Transverse colon (tissue), 4 donors: ENCODE measurements around the gene KLF17. TPM values are rescaled to one million over a fixed set of nuclear protein-coding genes. Genes with fewer than 3 reads are reported as not detected.

Source experiments
- DNase-seq: peaks from one replicate; pipeline ENCODE4 v3.0.0-alpha.2; 2019
- H3K27ac ChIP-seq, 4 donors: fragments of 200-600 bp; sonication (generic); 2 replicates each; pipeline ENCODE4 v1.5.1; 2016 to 2018; ENCODE audit warnings: inconsistent platforms in 4 of 4
- H3K27me3 ChIP-seq: fragments of 200-600 bp; sonication (generic); 2 replicates; pipeline ENCODE4 v1.5.1; 2017; ENCODE audit warnings: inconsistent platforms
- H3K36me3 ChIP-seq, 4 donors: fragments of 200-600 bp; sonication (generic); 2 replicates each; pipeline ENCODE4 v1.5.1; 2017 to 2019; ENCODE audit warnings: inconsistent platforms in 4 of 4
- H3K4me1 ChIP-seq, 4 donors: fragments of 200-600 bp; sonication (generic); 2 replicates each; pipeline ENCODE4 v1.5.1; 2017 to 2020; ENCODE audit warnings: inconsistent platforms in 4 of 4
- H3K4me3 ChIP-seq, 4 donors: fragments of 200-600 bp; sonication (generic); 1 replicate in 1 of 4; 2 replicates in 3 of 4; pipeline versions ENCODE4 v1.5.1 to v1.6.1; 2017 to 2019; ENCODE audit warnings: inconsistent platforms in 4 of 4
- H3K9me3 ChIP-seq, 2 donors: fragments of 200-600 bp; sonication (generic); 2 replicates each; pipeline ENCODE4 v1.5.1; 2017 to 2019; ENCODE audit warnings: inconsistent platforms in 2 of 2
- EP300 ChIP-seq: sonication (generic); formaldehyde crosslinking; IDR thresholded peaks from one replicate; pipeline ENCODE4 v1.6.1; 2017; ENCODE audit warnings: antibody characterized with exemption, low read depth
- POLR2A ChIP-seq: fragments of 450-650 bp; IDR thresholded peaks from one replicate; pipeline ENCODE4 v1.6.1; 2016; ENCODE audit warnings: antibody characterized with exemption, mild to moderate bottlenecking, moderate library complexity
- POLR2AphosphoS5 ChIP-seq, 3 donors: sonication (generic); formaldehyde crosslinking; IDR thresholded peaks; one replicate each; pipeline ENCODE4 v1.6.1; 2016; ENCODE audit warnings: antibody characterized with exemption in 3 of 3
- WGBS, 2 donors: methylation state at CpG; one replicate each; pipeline ENCODE4 v1.1.5; 2018; ENCODE audit warnings: low coverage in 1 of 2; 5-methylcytosine and 5-hydroxymethylcytosine counted together
- in situ Hi-C, 4 donors: fragments of 200-750 bp; cut with MboI; loops; one replicate each; pipeline versions ENCODE4 v1.15.0 to v1.15.1; 2017; ENCODE audit warnings: low sequenced_read_pairs in 3 of 4, low pct_ligation_motif_present in 1 of 4, low pct_unique_long_range_greater_than_20kb in 1 of 4
- intact Hi-C: fragments of 100-400 bp; cut with DNase I; formaldehyde crosslinking; loops from one replicate; pipeline ENCODE4 v1.15.1; 2023; ENCODE audit warnings: low total_unique reads
- total RNA-seq, 4 donors: library from RNA; depleted of rRNA; stranded (reverse); fragments of >200 nt; gene quantifications; one replicate each; pipeline ENCODE4 v1.1.0, GENCODE V29; 2016
- TF ChIP-seq, protein P1 (sequence below), 5 experiments: fragments of 200-600 bp in 3 of 5; fragments of 450-650 bp in 2 of 5; sonication (generic) in 3 of 5; IDR thresholded peaks; 1 replicate in 2 of 5; 2 replicates in 3 of 5; pipeline ENCODE4 v1.5.1; 2016 to 2017; ENCODE audit warnings: antibody characterized with exemption in 5 of 5, inconsistent platforms in 3 of 5, mild to moderate bottlenecking in 2 of 5, moderate library complexity in 1 of 5

KLF17 gene
- total RNA-seq, 4 donors from 2014 or later = not detected

DNA sequence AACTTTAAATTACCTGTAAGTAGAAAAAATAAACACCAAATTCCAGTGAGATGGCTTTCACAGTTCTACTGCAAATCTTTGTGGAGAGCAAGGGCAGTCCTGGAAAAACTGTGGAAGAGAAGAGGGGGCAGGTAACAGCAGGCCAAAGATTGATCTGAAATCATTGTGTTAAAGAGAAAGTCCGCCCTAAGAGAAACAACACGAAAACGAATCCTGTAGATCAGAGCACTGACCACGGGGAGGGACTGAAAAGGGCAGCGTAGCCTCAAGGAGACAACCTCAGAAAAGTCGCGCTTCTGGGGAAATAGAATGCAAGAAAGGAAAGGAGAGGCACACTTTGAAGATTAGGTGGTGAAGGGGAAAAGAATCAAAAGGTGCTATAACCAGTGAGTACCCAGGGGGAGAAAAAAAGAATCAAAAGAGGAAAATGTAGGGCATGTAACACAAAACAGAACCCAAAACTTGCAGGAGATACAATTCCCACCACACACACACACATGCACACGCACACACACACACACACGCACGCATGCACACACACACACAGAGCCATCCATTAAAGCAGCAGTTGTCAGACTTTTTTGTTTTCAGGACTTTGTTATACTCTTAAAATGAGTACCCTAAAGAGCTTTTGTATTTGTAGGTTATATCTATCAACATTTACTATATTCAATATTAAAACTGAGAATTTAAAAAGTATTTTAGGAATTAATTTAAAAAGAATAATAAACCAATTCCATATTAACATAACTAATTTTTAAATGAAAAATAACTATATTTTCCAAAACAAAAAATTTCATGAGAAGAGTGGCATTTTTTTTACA, 28.0 kb upstream of the KLF17 start:
- no peak for DNase-seq
- in situ Hi-C loops = no loop called here
- Histone ChIP-seq H3K4me1 (peaks cover 0 to 3% (median 0%) of the 10 kb centered on the region in 4 donors), H3K36me3 (no peaks in the 10 kb centered on the region), H3K27ac (no peak overlapping the region), H3K4me3 (no peak overlapping the region), H3K9me3 (no peaks in the 10 kb centered on the region), H3K27me3 (no peaks in the 10 kb centered on the region)
- TF ChIP-seq POLR2AphosphoS5 (IDR thresholded peaks at IDR 0.05) (no peak), EP300 (no peak), POLR2A (no peak)
- TF ChIP-seq, protein P1, sequence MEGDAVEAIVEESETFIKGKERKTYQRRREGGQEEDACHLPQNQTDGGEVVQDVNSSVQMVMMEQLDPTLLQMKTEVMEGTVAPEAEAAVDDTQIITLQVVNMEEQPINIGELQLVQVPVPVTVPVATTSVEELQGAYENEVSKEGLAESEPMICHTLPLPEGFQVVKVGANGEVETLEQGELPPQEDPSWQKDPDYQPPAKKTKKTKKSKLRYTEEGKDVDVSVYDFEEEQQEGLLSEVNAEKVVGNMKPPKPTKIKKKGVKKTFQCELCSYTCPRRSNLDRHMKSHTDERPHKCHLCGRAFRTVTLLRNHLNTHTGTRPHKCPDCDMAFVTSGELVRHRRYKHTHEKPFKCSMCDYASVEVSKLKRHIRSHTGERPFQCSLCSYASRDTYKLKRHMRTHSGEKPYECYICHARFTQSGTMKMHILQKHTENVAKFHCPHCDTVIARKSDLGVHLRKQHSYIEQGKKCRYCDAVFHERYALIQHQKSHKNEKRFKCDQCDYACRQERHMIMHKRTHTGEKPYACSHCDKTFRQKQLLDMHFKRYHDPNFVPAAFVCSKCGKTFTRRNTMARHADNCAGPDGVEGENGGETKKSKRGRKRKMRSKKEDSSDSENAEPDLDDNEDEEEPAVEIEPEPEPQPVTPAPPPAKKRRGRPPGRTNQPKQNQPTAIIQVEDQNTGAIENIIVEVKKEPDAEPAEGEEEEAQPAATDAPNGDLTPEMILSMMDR (IDR thresholded peaks at IDR 0.05) = no peak
- 81 to 85% methylated on average over 6 to 10 of the region's 10 CpGs for WGBS, 2 donors
- intact Hi-C loops = no loop called here

DNA sequence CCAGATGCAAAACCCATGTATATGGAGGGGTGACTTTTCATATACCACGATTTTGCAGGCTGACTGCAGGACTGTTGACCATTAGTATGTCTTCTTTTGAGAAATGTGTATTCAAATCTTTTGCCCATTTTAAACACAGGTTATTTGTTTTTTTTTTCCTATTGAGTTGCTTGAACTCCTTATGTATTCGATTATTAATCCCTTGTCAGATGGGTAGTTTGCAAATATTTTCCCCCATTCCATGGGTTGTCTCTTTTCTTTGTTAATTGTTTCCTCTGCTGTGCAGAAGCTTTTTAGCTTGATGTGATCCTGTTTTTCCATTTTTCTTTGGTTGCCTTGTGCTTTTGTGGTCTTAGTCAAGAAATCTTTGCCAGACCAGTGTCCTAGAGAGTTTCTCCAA, 24.6 kb upstream of the KLF17 start:
- in situ Hi-C loops (no loop called here), intact Hi-C loops (no loop called here)
- Histone ChIP-seq H3K4me1 (peaks cover 0 to 3% (median 0%) of the 10 kb centered on the region in 4 donors), H3K4me3 (no peak overlapping the region), H3K27me3 (no peaks in the 10 kb centered on the region), H3K27ac (no peak overlapping the region), H3K9me3 (no peaks in the 10 kb centered on the region), H3K36me3 (no peaks in the 10 kb centered on the region)
- WGBS, 2 donors = 71 to 78% methylated on average over 1 to 2 of the region's 2 CpGs
- DNase-seq = no peak
- TF ChIP-seq, protein P1 (IDR thresholded peaks at IDR 0.05) = no peak
- TF ChIP-seq POLR2A (no peak), EP300 (no peak), POLR2AphosphoS5 (IDR thresholded peaks at IDR 0.05) (no peak)

DNA sequence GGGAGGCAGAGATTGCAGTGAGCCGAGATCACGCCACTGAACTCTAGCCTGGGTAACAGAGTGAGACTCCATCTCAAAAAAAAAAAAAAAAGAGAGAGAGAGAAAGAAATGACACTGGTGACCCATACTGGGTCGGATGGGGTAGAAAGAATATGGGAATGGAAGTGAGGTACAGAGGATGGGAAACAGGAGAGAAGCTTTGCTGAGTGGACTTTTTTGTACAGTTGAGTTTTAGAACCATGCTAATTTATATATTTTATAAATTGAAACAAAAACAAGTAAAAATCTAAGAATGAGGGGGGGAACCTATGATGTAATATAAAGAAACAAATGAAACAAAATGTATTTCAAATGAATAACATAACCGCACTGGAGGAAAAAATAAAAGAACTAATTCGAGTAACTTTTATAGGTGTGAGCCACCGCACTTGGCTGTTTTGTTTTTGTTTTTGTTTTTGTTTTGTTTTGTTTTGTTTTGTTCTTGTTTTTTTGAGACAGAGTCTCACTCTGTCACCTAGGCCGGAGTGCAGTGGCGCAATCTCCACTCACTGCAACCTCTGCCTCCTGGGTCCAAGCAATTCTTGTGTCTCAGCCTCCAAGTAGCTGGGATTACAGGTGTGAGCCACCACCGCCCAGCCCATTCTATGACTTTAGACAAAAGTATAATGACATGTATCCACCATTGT, 18.3 kb upstream of the KLF17 start:
- H3K9me3 ChIP-seq = no peaks in the 10 kb centered on the region
- no peaks in the 10 kb centered on the region for H3K4me1 ChIP-seq
- intact Hi-C loops = no loop called here
- H3K36me3 ChIP-seq = no peaks in the 10 kb centered on the region
- no peak for DNase-seq
- WGBS, 2 donors = 80 to 83% methylated on average over 6 to 9 of the region's 9 CpGs
- no peak overlapping the region for H3K4me3 ChIP-seq
- H3K27me3 ChIP-seq = peaks cover 15% of the 10 kb centered on the region
- H3K27ac ChIP-seq = no peak overlapping the region
- no peak for TF ChIP-seq POLR2AphosphoS5 (IDR thresholded peaks at IDR 0.05)
- TF ChIP-seq, protein P1 (IDR thresholded peaks at IDR 0.05) = no peak
- TF ChIP-seq EP300 = no peak
- TF ChIP-seq POLR2A = no peak
- in situ Hi-C loops = no loop called here

DNA sequence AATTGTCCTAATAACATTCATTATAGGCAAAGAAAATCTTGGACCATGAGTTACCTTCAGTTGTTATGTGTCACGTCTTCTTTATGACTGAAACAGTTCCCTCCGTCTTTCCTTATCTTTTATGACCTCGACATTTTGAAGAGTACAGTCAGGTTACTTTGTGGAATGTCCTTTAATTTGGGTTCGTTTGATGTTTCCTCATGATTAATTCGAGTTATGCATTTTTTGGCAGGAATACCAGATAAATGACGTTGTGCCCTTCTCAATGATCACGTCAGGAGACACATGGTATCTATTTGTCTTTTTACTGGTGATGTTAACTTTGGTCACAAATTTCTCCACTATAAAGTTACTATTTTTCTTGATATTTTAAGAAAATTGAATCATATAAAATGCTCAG, 17.3 kb upstream of the KLF17 start:
- in situ Hi-C loops = no loop called here

More for the DNA sequence above, 17.3 kb upstream of the KLF17 start:
- intact Hi-C loops = no loop called here
- Histone ChIP-seq H3K9me3 (no peaks in the 10 kb centered on the region), H3K27me3 (peaks cover 16% of the 10 kb centered on the region), H3K4me3 (no peak overlapping the region), H3K36me3 (no peaks in the 10 kb centered on the region), H3K4me1 (no peaks in the 10 kb centered on the region), H3K27ac (no peak overlapping the region)
- 56 to 74% methylated on average over 7 of the region's 7 CpGs for WGBS, 2 donors
- no peak for TF ChIP-seq EP300
- TF ChIP-seq POLR2A = no peak
- TF ChIP-seq, protein P1 (IDR thresholded peaks at IDR 0.05) = no peak
- TF ChIP-seq POLR2AphosphoS5 (IDR thresholded peaks at IDR 0.05) = no peak
- DNase-seq = no peak
